ENCODE data around the gene NKAIN2.
"Not testable (repeated sequence)": the region's sequence is repeated elsewhere in the genome, so short reads cannot be mapped to it uniquely, and the experiment has no call there.

The NKAIN2 gene

GRCh38 chr6:123972600-123973294 is 169.1 kb downstream of the NKAIN2 start:
- DNase-seq = peak; percentile 39

- peak; percentile 16 for DNase-seq
Measured at GRCh38 chr6:123980311-123980710, 176.6 kb downstream of the NKAIN2 start.

GRCh38 chr6:123986938-123987337 is 183.3 kb downstream of the NKAIN2 start:
- DNase-seq = no peak

- DNase-seq = peak; percentile 24
Measured at GRCh38 chr6:123989918-123990317, 186.3 kb downstream of the NKAIN2 start.

GRCh38 chr6:123990376-123990775 is 186.7 kb downstream of the NKAIN2 start:
- DNase-seq = peak; percentile 44

- no peak for DNase-seq
Measured at GRCh38 chr6:123994168-123994567, 190.5 kb downstream of the NKAIN2 start.

- peak; percentile 84 for DNase-seq
Measured at GRCh38 chr6:123994891-123995635, 191.4 kb downstream of the NKAIN2 start.

- DNase-seq = peak; percentile 99
Measured at GRCh38 chr6:123997223-123997622, 193.6 kb downstream of the NKAIN2 start.

- DNase-seq = peak; percentile 46
Measured at GRCh38 chr6:124002377-124003081, 198.9 kb downstream of the NKAIN2 start.

- DNase-seq = no peak
Measured at GRCh38 chr6:124007266-124007665, 203.6 kb downstream of the NKAIN2 start.

GRCh38 chr6:124008000-124008987 is 204.6 kb downstream of the NKAIN2 start:
- DNase-seq = peak; percentile 70

- peak; percentile 65 for DNase-seq
Measured at GRCh38 chr6:124008988-124009765, 205.5 kb downstream of the NKAIN2 start.

- no peak for DNase-seq
Measured at GRCh38 chr6:124010574-124010973, 206.9 kb downstream of the NKAIN2 start.

- DNase-seq = no peak
Measured at GRCh38 chr6:124011180-124011579, 207.5 kb downstream of the NKAIN2 start.

- not testable (repeated sequence) for DNase-seq
Measured at GRCh38 chr6:124022051-124022450, 218.4 kb downstream of the NKAIN2 start.

GRCh38 chr6:124022641-124023040 is 219.0 kb downstream of the NKAIN2 start:
- DNase-seq = peak; percentile 98

- DNase-seq = peak; percentile 58
Measured at GRCh38 chr6:124026694-124027093, 223.0 kb downstream of the NKAIN2 start.

GRCh38 chr6:124027392-124027791 is 223.7 kb downstream of the NKAIN2 start:
- DNase-seq = no peak

GRCh38 chr6:124028117-124028516 is 224.5 kb downstream of the NKAIN2 start:
- peak; percentile 34 for DNase-seq

GRCh38 chr6:124029567-124029966 is 225.9 kb downstream of the NKAIN2 start:
- DNase-seq = peak; percentile 77

GRCh38 chr6:124033501-124033900 is 229.8 kb downstream of the NKAIN2 start:
- peak; percentile 77 for DNase-seq

- DNase-seq = no peak
Measured at GRCh38 chr6:124036384-124036783, 232.7 kb downstream of the NKAIN2 start.

Data from NCI-H69 (cell line).